ENCODE results near the gene ITPK1. TPM values are rescaled to one million over a fixed set of nuclear protein-coding genes. Genes with fewer than 3 reads are reported as not detected.
A peak's percentile ranks its signal among the peaks of the same experiment; 100 is the strongest.
"Not testable (repeated sequence)": the region's sequence is repeated elsewhere in the genome, so short reads cannot be mapped to it uniquely, and the experiment has no call there.

Gene ITPK1
- total RNA-seq, 4 donors from 2014 or later = 37.5 to 47.5 (median 41.4) TPM

- TF ChIP-seq POLR2A (IDR thresholded peaks at IDR 0.05) (no peak), CTCF (IDR thresholded peaks at IDR 0.05) (no peak)
- no peak for DNase-seq (ENCODE audit: low spot score in 2 of 2)
- H3K4me3 ChIP-seq (ENCODE audit: low read depth, poor library complexity, severe bottlenecking) = no peak overlapping the region
- intact Hi-C loops (cut with DNase I; ENCODE audit: low total_unique reads) = loop anchor here (10.0 kb wide), 1 partner anchor 101 kb away; no protein-coding TSS in a partner anchor
- 27 to 31% methylated on average over 18 of the region's 18 CpGs for WGBS, 2 donors
Measured at GRCh38 chr14:93114068-93114710, 1.5 kb downstream of the ITPK1 start.

GRCh38 chr14:93113678-93114067 lies 2.1 kb downstream of the ITPK1 start:
- DNase-seq (ENCODE audit: low spot score in 2 of 2) = no peak
- 55 to 65% methylated on average over 8 of the region's 8 CpGs for WGBS, 2 donors
- intact Hi-C loops (cut with DNase I; ENCODE audit: low total_unique reads) = loop anchor here (10.0 kb wide), 1 partner anchor 101 kb away; no protein-coding TSS in a partner anchor
- no peak overlapping the region for H3K4me3 ChIP-seq (ENCODE audit: low read depth, poor library complexity, severe bottlenecking)
- no peak for TF ChIP-seq POLR2A (IDR thresholded peaks at IDR 0.05)
- no peak for TF ChIP-seq CTCF (IDR thresholded peaks at IDR 0.05)

- TF ChIP-seq POLR2A (IDR thresholded peaks at IDR 0.05) = no peak
- TF ChIP-seq CTCF (IDR thresholded peaks at IDR 0.05) = peak in 1 of 3 donors; percentile 56
- no peak overlapping the region for H3K4me3 ChIP-seq (ENCODE audit: low read depth, poor library complexity, severe bottlenecking)
- 15 to 21% methylated on average over 15 of the region's 15 CpGs for WGBS, 2 donors
- peak; percentile 78 to 97 for DNase-seq (ENCODE audit: low spot score in 2 of 2)
- intact Hi-C loops (cut with DNase I; ENCODE audit: low total_unique reads) = loop anchor here (10.0 kb wide), 1 partner anchor 102 kb away; no protein-coding TSS in a partner anchor
Measured at GRCh38 chr14:93112891-93113677, 2.6 kb downstream of the ITPK1 start.

GRCh38 chr14:93111541-93111940 lies 4.2 kb downstream of the ITPK1 start:
- not testable (repeated sequence) for H3K4me3 ChIP-seq (ENCODE audit: low read depth, poor library complexity, severe bottlenecking); DNase-seq (ENCODE audit: low spot score in 2 of 2)
- intact Hi-C loops (cut with DNase I; ENCODE audit: low total_unique reads) = loop anchor here (10.0 kb wide), 1 partner anchor 103 kb away; no protein-coding TSS in a partner anchor
- WGBS, 2 donors = 93 to 96% methylated on average over 8 of the region's 8 CpGs

- TF ChIP-seq CTCF (IDR thresholded peaks at IDR 0.05) (no peak), POLR2A (IDR thresholded peaks at IDR 0.05) (no peak)
- intact Hi-C loops (cut with DNase I; ENCODE audit: low total_unique reads) = loop anchor here (10.0 kb wide), 1 partner anchor 104 kb away; no protein-coding TSS in a partner anchor
- no peak for DNase-seq (ENCODE audit: low spot score in 2 of 2)
- no peak overlapping the region for H3K4me3 ChIP-seq (ENCODE audit: low read depth, poor library complexity, severe bottlenecking)
- 80 to 88% methylated on average over 5 of the region's 5 CpGs for WGBS, 2 donors
Measured at GRCh38 chr14:93110856-93111419, 4.8 kb downstream of the ITPK1 start.
